ENCODE results near the gene ACOXL. TPM values are rescaled to one million over a fixed set of nuclear protein-coding genes. Genes with fewer than 3 reads are reported as not detected.

ACOXL gene
- total and polyA plus RNA-seq, 2 of the 8 experiments (the other 6 are each of a cell fraction or from before 2014, with no cell fraction given) = 11.4 to 20.6 TPM

GRCh38 chr2:110791435-110791834 is 59.1 kb downstream of the ACOXL start:
- no peak overlapping the region for H3K27ac ChIP-seq (ENCODE audit: low read depth, low read length)
- TF ChIP-seq SP4 (IDR thresholded peaks at IDR 0.05; ENCODE audit: low read length) = no peak
- TF ChIP-seq POLR2AphosphoS5 (IDR thresholded peaks at IDR 0.05; ENCODE audit: low read depth, low read length) = no peak
- TF ChIP-seq CTCF (IDR thresholded peaks at IDR 0.05; ENCODE audit: control extremely low read depth in 1 of 3, insufficient read depth in 1 of 3, low read depth in 1 of 3, low read length in 3 of 3) = no peak
- no peak for TF ChIP-seq KDM5A (IDR thresholded peaks at IDR 0.05; ENCODE audit: low read length)
- TF ChIP-seq CHD2 (IDR thresholded peaks at IDR 0.05; ENCODE audit: low read length) = no peak
- TF ChIP-seq EZH2 (IDR thresholded peaks at IDR 0.05; ENCODE audit: low read depth, low read length, severe bottlenecking) = no peak
- TF ChIP-seq USF2 (IDR thresholded peaks at IDR 0.05; ENCODE audit: low read length) = no peak
- TF ChIP-seq POLR2A (IDR thresholded peaks at IDR 0.05; ENCODE audit: control extremely low read depth in 1 of 2, low read depth in 2 of 2, low read length in 2 of 2) = no peak
- TF ChIP-seq GABPA (IDR thresholded peaks at IDR 0.05; ENCODE audit: borderline replicate concordance, insufficient read depth, low read length) = no peak
- TF ChIP-seq CEBPB (IDR thresholded peaks at IDR 0.05; ENCODE audit: low read depth, low read length) = no peak
- TF ChIP-seq JUN (IDR thresholded peaks at IDR 0.05; ENCODE audit: low read depth, low read length) = no peak
- TF ChIP-seq SIX5 (IDR thresholded peaks at IDR 0.05; ENCODE audit: low read depth, low read length) = no peak

More at GRCh38 chr2:110791435-110791834, 59.1 kb downstream of the ACOXL start:
- no peak overlapping the region for H3K18ac ChIP-seq (ENCODE audit: extremely low read depth, low read length)
- no peaks in the 10 kb centered on the region for H3K4me1 ChIP-seq (replicated peaks in 1 of 4; ENCODE audit: control insufficient read depth in 3 of 4, insufficient read depth in 4 of 4, low read length in 3 of 4)
- DNase-seq (ENCODE audit: low read depth in 1 of 2, low spot score in 2 of 2) (no peak), FAIRE-seq (no peak)
- no peak overlapping the region for H2AFZ ChIP-seq (ENCODE audit: low read length)
- ChIA-PET POLR2A (ENCODE audit: partially characterized antibody) (no interaction called here), CTCF (ENCODE audit: partially characterized antibody) (interaction anchor here (0.9 to 6.9 kb wide), 8 partner anchors 10 to 61 kb away, joined by 3 to 29 read pairs (median 6); no protein-coding TSS in a partner anchor)
- no peaks in the 10 kb centered on the region for H4K20me1 ChIP-seq (replicated peaks in 1 of 2; ENCODE audit: control insufficient read depth in 1 of 2, insufficient read depth in 2 of 2, low read length in 2 of 2)
- H2AK5ac ChIP-seq (ENCODE audit: low read depth, low read length) = no peak overlapping the region
- no peak overlapping the region for H3K56ac ChIP-seq (replicated peaks; ENCODE audit: insufficient read length, low read depth, low read length)
- no peak overlapping the region for H2BK20ac ChIP-seq (ENCODE audit: low read length)
- H3K14ac ChIP-seq (ENCODE audit: insufficient read length) = no peak overlapping the region
- no peak overlapping the region for H3K4me2 ChIP-seq (ENCODE audit: insufficient read depth in 1 of 2, low read depth in 2 of 2, low read length in 2 of 2)
- no peak overlapping the region for H2BK5ac ChIP-seq (ENCODE audit: low read depth, low read length)
- no peak overlapping the region for H4K91ac ChIP-seq (replicated peaks; ENCODE audit: insufficient read length, low read length)
- H3K23me2 ChIP-seq (ENCODE audit: low read depth, low read length) = no peaks in the 10 kb centered on the region
- H3K4me3 ChIP-seq (ENCODE audit: extremely low read depth in 1 of 4, insufficient read depth in 2 of 4, low read depth in 3 of 4, low read length in 4 of 4) = no peak overlapping the region
- peaks cover 0 to 6% (median 3%) of the 10 kb centered on the region in 4 experiments; a peak in 3 of 8 replicates for H3K36me3 ChIP-seq (ENCODE audit: control insufficient read depth in 2 of 4, insufficient read depth in 4 of 4, low read length in 3 of 4)
- H3K9ac ChIP-seq (replicated peaks in 1 of 4; ENCODE audit: extremely low read depth in 1 of 4, low read depth in 3 of 4, low read length in 3 of 4) = no peak overlapping the region
- H2BK15ac ChIP-seq (ENCODE audit: low read length) = no peak overlapping the region
- H3K79me1 ChIP-seq (ENCODE audit: low read depth, low read length) = no peaks in the 10 kb centered on the region
- no peak overlapping the region for H2BK120ac ChIP-seq (replicated peaks; ENCODE audit: low read depth, low read length)
- no peak overlapping the region for H3K23ac ChIP-seq (ENCODE audit: insufficient read length)
- no peak overlapping the region for H4K5ac ChIP-seq (ENCODE audit: insufficient read length, low read depth, low read length)
- H3K27me3 ChIP-seq (replicated peaks in 1 of 4; ENCODE audit: control insufficient read depth in 3 of 4, extremely low read depth in 1 of 4, insufficient read depth in 3 of 4, low read length in 3 of 4) = no peaks in the 10 kb centered on the region
- no peaks in the 10 kb centered on the region for H3K9me3 ChIP-seq (ENCODE audit: insufficient read depth in 2 of 2, low read depth in 1 of 2, low read length in 1 of 2)
- no peak overlapping the region for H2BK12ac ChIP-seq (ENCODE audit: low read depth, low read length)
- no peak overlapping the region for H4K8ac ChIP-seq (ENCODE audit: extremely low read depth, insufficient read depth, low read length)
- no peaks in the 10 kb centered on the region for H3K79me2 ChIP-seq (ENCODE audit: control insufficient read depth in 1 of 2, insufficient read depth in 2 of 2, low read length in 2 of 2)
- WGBS, 2 experiments (ENCODE audit: extremely low coverage in 1 of 2, insufficient coverage in 1 of 2, insufficient read length in 1 of 2, insufficient replicate concordance in 2 of 2, low coverage in 1 of 2, low lambda C conversion rate in 2 of 2, missing lambda C conversion rate in 1 of 2) = 67% methylated on average over 4 of the region's 4 CpGs; no CpG with 5 or more reads in 1 of the 2 experiments
- H3K4ac ChIP-seq (replicated peaks; ENCODE audit: insufficient read length, low read depth, low read length) = no peak overlapping the region
